CD14-positive monocyte (primary cell): Measurements from ENCODE around the gene ARPC1B. TPM values are rescaled to one million over a fixed set of nuclear protein-coding genes. Genes with fewer than 3 reads are reported as not detected.

Experiments
- DNase-seq, 3 donors: peaks; one replicate each; pipeline ENCODE4 v3.0.0-alpha.2; 2011 to 2022
- H2AFZ ChIP-seq: 2 replicates; pipeline ENCODE4 v1.6.0; 2012; ENCODE audit warnings: mild to moderate bottlenecking, low read depth, low read length, inconsistent platforms; ENCODE audit not compliant: insufficient read depth, poor library complexity, severe bottlenecking
- H3K27ac ChIP-seq, 2 donors: 1 replicate in 1 of 2; 2 replicates in 1 of 2; pipeline ENCODE4 v1.5.1; 2012 to 2013; ENCODE audit warnings: low read length in 2 of 2, control low read depth in 1 of 2, inconsistent platforms in 1 of 2, low read depth in 1 of 2, mild to moderate bottlenecking in 1 of 2
- H3K27me3 ChIP-seq, 2 donors: one replicate each; pipeline versions ENCODE4 v1.6.0 to v1.6.1; 2011 to 2013; ENCODE audit warnings: low read length in 2 of 2; ENCODE audit not compliant: control insufficient read depth in 2 of 2, insufficient read depth in 2 of 2
- H3K36me3 ChIP-seq, 2 donors: replicated peaks in 1 of 2; 1 replicate in 1 of 2; 2 replicates in 1 of 2; pipeline versions ENCODE4 v1.5.1 to v1.6.1; 2012 to 2013; ENCODE audit warnings: low read length in 2 of 2, control low read depth in 1 of 2, inconsistent platforms in 1 of 2, mild to moderate bottlenecking in 1 of 2; ENCODE audit not compliant: insufficient read depth in 2 of 2, control insufficient read depth in 1 of 2
- H3K4me1 ChIP-seq, 2 donors: 1 replicate in 1 of 2; 2 replicates in 1 of 2; pipeline versions ENCODE4 v1.5.1 to v1.6.1; 2012 to 2013; ENCODE audit warnings: low read length in 2 of 2, control low read depth in 1 of 2, inconsistent platforms in 1 of 2, mild to moderate bottlenecking in 1 of 2, moderate library complexity in 1 of 2; ENCODE audit not compliant: insufficient read depth in 2 of 2, control insufficient read depth in 1 of 2
- H3K4me2 ChIP-seq: replicated peaks from 2 replicates; pipeline ENCODE3; 2012; ENCODE audit warnings: low read length, moderate library complexity, mild to moderate bottlenecking; ENCODE audit not compliant: poor library complexity, severe bottlenecking; ENCODE audit errors: extremely low read depth
- H3K4me3 ChIP-seq, 3 experiments: fragments of 200-600 bp in 1 of 3; sonication (generic) in 1 of 3; replicated peaks in 1 of 3; 1 replicate in 2 of 3; 2 replicates in 1 of 3; pipeline ENCODE4 v1.5.1; 2011 to 2013; ENCODE audit warnings: low read length in 3 of 3, mild to moderate bottlenecking in 3 of 3, control low read depth in 2 of 3, low read depth in 2 of 3, inconsistent platforms in 1 of 3, moderate library complexity in 1 of 3
- H3K79me2 ChIP-seq: 2 replicates; pipeline ENCODE4 v1.6.0; 2012; ENCODE audit warnings: mild to moderate bottlenecking, control low read depth, inconsistent platforms, low read length, moderate library complexity; ENCODE audit not compliant: insufficient read depth
- H3K9ac ChIP-seq: 2 replicates; pipeline ENCODE4 v1.6.0; 2017; ENCODE audit warnings: low read length, mild to moderate bottlenecking; ENCODE audit not compliant: insufficient read depth, poor library complexity, severe bottlenecking
- H3K9me3 ChIP-seq, 2 donors: replicated peaks in 1 of 2; 1 replicate in 1 of 2; 2 replicates in 1 of 2; pipeline versions ENCODE4 v1.5.1 to v1.6.1; 2012 to 2013; ENCODE audit warnings: low read length in 2 of 2, control low read depth in 1 of 2; ENCODE audit not compliant: control insufficient read depth in 1 of 2, insufficient read depth in 1 of 2
- H4K20me1 ChIP-seq: 2 replicates; pipeline ENCODE4 v1.6.0; 2012; ENCODE audit warnings: mild to moderate bottlenecking, low read length, control low read depth, moderate library complexity; ENCODE audit not compliant: insufficient read depth
- H3K27ac Mint-ChIP-seq, 7 donors: one replicate each; pipeline ENCODE4 v1.8.0; 2020; ENCODE audit warnings: mild to moderate bottlenecking in 7 of 7, mixed read lengths in 7 of 7, moderate library complexity in 6 of 7, inconsistent platforms in 2 of 7
- H3K27me3 Mint-ChIP-seq, 3 donors: one replicate each; pipeline ENCODE4 v1.8.0; 2021 to 2022; ENCODE audit warnings: low read depth in 3 of 3, mild to moderate bottlenecking in 3 of 3, mixed read lengths in 3 of 3, moderate library complexity in 3 of 3, inconsistent platforms in 1 of 3
- H3K36me3 Mint-ChIP-seq, 2 donors: one replicate each; pipeline ENCODE4 v1.8.0; 2020; ENCODE audit warnings: mixed read lengths in 2 of 2, inconsistent platforms in 1 of 2, mild to moderate bottlenecking in 1 of 2
- H3K4me1 Mint-ChIP-seq: one replicate; pipeline ENCODE4 v1.8.0; 2020; ENCODE audit warnings: mild to moderate bottlenecking, mixed read lengths
- H3K4me3 Mint-ChIP-seq, 2 donors: one replicate each; pipeline ENCODE4 v1.8.0; 2020; ENCODE audit warnings: mild to moderate bottlenecking in 2 of 2, mixed read lengths in 2 of 2, moderate library complexity in 1 of 2
- H3K9me3 Mint-ChIP-seq, 7 donors: one replicate each; pipeline ENCODE4 v1.8.0; 2020 to 2022; ENCODE audit warnings: mixed read lengths in 7 of 7, mild to moderate bottlenecking in 6 of 7, moderate library complexity in 6 of 7, inconsistent platforms in 2 of 7
- CTCF ChIP-seq: fragments of 200-600 bp; IDR thresholded peaks from one replicate; pipeline ENCODE4 v1.8.0; 2022; ENCODE audit warnings: antibody characterized with exemption, mild to moderate bottlenecking
- WGBS: methylation state at CpG from one replicate; pipeline ENCODE4 v1.1.5; 2013; ENCODE audit warnings: missing lambda C conversion rate; ENCODE audit not compliant: insufficient coverage; 5-methylcytosine and 5-hydroxymethylcytosine counted together
- intact Hi-C, 2 donors: fragments of 100-400 bp; cut with micrococcal nuclease; formaldehyde crosslinking; loops; one replicate each; pipeline versions ENCODE4 v1.15.0 to v1.15.1; 2023
- polyA plus RNA-seq, 3 donors: library from polyadenylated mRNA; depleted of rRNA in 1 of 3; unstranded in 2 of 3; stranded (reverse) in 1 of 3; fragments of 300-500 nt in 2 of 3; fragments of >200 nt in 1 of 3; fragmentation: Illumina TruSeq in 2 of 3; gene quantifications; 1 replicate in 2 of 3; 2 replicates in 1 of 3; pipeline ENCODE4 v1.2.3, GENCODE V29; 2012 to 2021

The ARPC1B gene
- polyA plus RNA-seq, 3 donors, result 1,179 to 1,362 (median 1,282) TPM

GRCh38 chr7:99387912-99388311, 13.4 kb downstream of the ARPC1B start:
- no peak for TF ChIP-seq CTCF
- no peak overlapping the region for H3K4me2 ChIP-seq
- H2AFZ ChIP-seq, result no peak overlapping the region
- Mint-ChIP-seq H3K9me3 (no peaks in the 10 kb centered on the region), H3K27ac (peak overlapping the region in 3 of 7 donors; percentile 63 to 80 (median 70)), H3K4me3 (no peak overlapping the region), H3K4me1 (peaks cover 49% of the 10 kb centered on the region), H3K27me3 (peaks cover 0 to 3% (median 0%) of the 10 kb centered on the region in 3 donors), H3K36me3 (peaks cover 54 to 97% of the 10 kb centered on the region in 2 donors)
- peaks cover 37 to 66% of the 10 kb centered on the region in 2 donors for H3K4me1 ChIP-seq
- H3K9me3 ChIP-seq, result no peaks in the 10 kb centered on the region
- H3K9ac ChIP-seq, result no peak overlapping the region
- no peaks in the 10 kb centered on the region for H3K27me3 ChIP-seq
- WGBS, result 94% methylated on average over 18 of the region's 20 CpGs
- H4K20me1 ChIP-seq, result peaks cover 100% of the 10 kb centered on the region
- H3K79me2 ChIP-seq, result peaks cover 97% of the 10 kb centered on the region
- DNase-seq, result no peak
- H3K36me3 ChIP-seq, result peaks cover 80 to 93% of the 10 kb centered on the region in 2 donors
- intact Hi-C loops, result no loop called here
- no peak overlapping the region for H3K4me3 ChIP-seq
- peak overlapping the region in 1 of 2 donors; percentile 14 for H3K27ac ChIP-seq

- no peak overlapping the region for H3K4me3 ChIP-seq
- no peaks in the 10 kb centered on the region for H3K9me3 ChIP-seq
- H3K79me2 ChIP-seq, result peaks cover 97% of the 10 kb centered on the region
- no peak for TF ChIP-seq CTCF
- no peaks in the 10 kb centered on the region for H3K9me3 Mint-ChIP-seq
- H3K27ac Mint-ChIP-seq, result no peak overlapping the region
- H3K27me3 Mint-ChIP-seq, result peaks cover 0 to 3% (median 0%) of the 10 kb centered on the region in 3 donors
- H3K36me3 Mint-ChIP-seq, result peaks cover 62 to 99% of the 10 kb centered on the region in 2 donors
- peaks cover 21 to 55% of the 10 kb centered on the region in 2 donors for H3K4me1 ChIP-seq
- H3K27ac ChIP-seq, result no peak overlapping the region
- intact Hi-C loops, result no loop called here
- no peak overlapping the region for H3K4me2 ChIP-seq
- peaks cover 44% of the 10 kb centered on the region for H3K4me1 Mint-ChIP-seq
- no peak overlapping the region for H3K4me3 Mint-ChIP-seq
- H2AFZ ChIP-seq, result no peak overlapping the region
- peaks cover 85 to 93% of the 10 kb centered on the region in 2 donors for H3K36me3 ChIP-seq
- no peaks in the 10 kb centered on the region for H3K27me3 ChIP-seq
- DNase-seq, result no peak
- H4K20me1 ChIP-seq, result peaks cover 100% of the 10 kb centered on the region
- no peak overlapping the region for H3K9ac ChIP-seq
- 96% methylated on average over 10 of the region's 13 CpGs for WGBS
These were observed 15.2 kb downstream of the ARPC1B start for GRCh38 chr7:99389772-99390171.
